ENCODE results near the gene BIN1. TPM values are rescaled to one million over a fixed set of nuclear protein-coding genes. Genes with fewer than 3 reads are reported as not detected.

Gene BIN1
- total and polyA plus RNA-seq, 2 of the 4 experiments (the other 2 are of a cell fraction) = 18.1 to 25.7 TPM

DNA sequence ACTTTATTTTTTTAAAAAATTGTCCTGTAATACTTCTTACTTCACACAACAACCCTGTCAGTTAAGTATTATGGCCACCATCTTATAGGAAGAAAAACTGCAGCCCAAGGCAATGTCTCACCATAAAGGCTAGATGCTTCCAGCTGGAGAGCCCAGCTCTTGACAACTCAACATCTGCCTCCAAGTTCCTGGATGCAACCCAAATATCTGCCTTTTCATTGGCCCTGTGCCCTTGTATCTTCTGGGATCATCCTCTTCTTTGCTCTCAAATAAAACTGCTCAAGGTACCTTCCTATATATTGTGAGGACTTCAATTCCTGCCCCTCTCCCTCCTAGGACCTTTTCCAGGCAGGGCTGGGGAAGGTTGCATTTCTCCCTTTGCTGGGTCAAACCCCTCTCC is 69.5 kb downstream of the BIN1 start:
- no peak overlapping the region for H3K4me3 ChIP-seq (ENCODE audit: insufficient read depth, low read depth, low read length)
- H4K5ac ChIP-seq (ENCODE audit: low read depth, low read length) = no peak overlapping the region
- no peak overlapping the region for H3K14ac ChIP-seq (replicated peaks; ENCODE audit: low read depth, low read length)
- no peak overlapping the region for H2AK9ac ChIP-seq (replicated peaks; ENCODE audit: low read depth, low read length, poor library complexity)
- no peaks in the 10 kb centered on the region for H3K79me1 ChIP-seq (ENCODE audit: low read depth in 1 of 2, low read length in 2 of 2)
- no peak overlapping the region for H3K23ac ChIP-seq (ENCODE audit: low read depth, low read length)
- H3K27me3 ChIP-seq (ENCODE audit: control insufficient read depth, insufficient read depth, low read length) = no peaks in the 10 kb centered on the region
- dilution Hi-C loops (cut with HindIII; ENCODE audit: low sequenced_read_pairs, unreplicated experiment) (no loop called here), in situ Hi-C loops (cut with MboI; ENCODE audit: low sequenced_read_pairs) (no loop called here), intact Hi-C loops (cut with micrococcal nuclease) (no loop called here)
- H3K18ac ChIP-seq (ENCODE audit: low read depth, low read length) = no peak overlapping the region
- DNase-seq (no peak), ATAC-seq (ENCODE audit: low read depth) (no peak)
- no peak overlapping the region for H3K27ac ChIP-seq (ENCODE audit: insufficient read depth, low read length)
- CTCF ChIA-PET = no interaction called here
- no peak overlapping the region for H3K4ac ChIP-seq (ENCODE audit: low read depth, low read length)
- no peak overlapping the region for H2BK20ac ChIP-seq (ENCODE audit: low read depth, low read length)
- no peak overlapping the region for H3K9ac ChIP-seq (ENCODE audit: low read depth, low read length)
- H3K56ac ChIP-seq (ENCODE audit: extremely low read depth, insufficient read depth, low read length) = no peak overlapping the region
- H3K4me1 ChIP-seq (ENCODE audit: control insufficient read depth, insufficient read depth, low read length) = peaks cover 6% of the 10 kb centered on the region; the same call in 1 of the 2 replicates
- H4K91ac ChIP-seq (ENCODE audit: insufficient read depth, low read depth, low read length) = no peak overlapping the region
- no peak overlapping the region for H2AFZ ChIP-seq (replicated peaks; ENCODE audit: low read length, poor library complexity)
- H3K9me1 ChIP-seq (ENCODE audit: insufficient read depth, low read length) = peaks cover 4% of the 10 kb centered on the region
- no TSS peak for BruUV-seq (replicated peaks)
- no peak overlapping the region for H2BK15ac ChIP-seq (ENCODE audit: low read depth, low read length)
- no peak overlapping the region for H2AK5ac ChIP-seq (ENCODE audit: low read depth, low read length)
- H3K36me3 ChIP-seq (ENCODE audit: control insufficient read depth, insufficient read depth, low read length) = no peaks in the 10 kb centered on the region
- TF ChIP-seq, protein P1, sequence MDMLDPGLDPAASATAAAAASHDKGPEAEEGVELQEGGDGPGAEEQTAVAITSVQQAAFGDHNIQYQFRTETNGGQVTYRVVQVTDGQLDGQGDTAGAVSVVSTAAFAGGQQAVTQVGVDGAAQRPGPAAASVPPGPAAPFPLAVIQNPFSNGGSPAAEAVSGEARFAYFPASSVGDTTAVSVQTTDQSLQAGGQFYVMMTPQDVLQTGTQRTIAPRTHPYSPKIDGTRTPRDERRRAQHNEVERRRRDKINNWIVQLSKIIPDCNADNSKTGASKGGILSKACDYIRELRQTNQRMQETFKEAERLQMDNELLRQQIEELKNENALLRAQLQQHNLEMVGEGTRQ (IDR thresholded peaks at IDR 0.05; ENCODE audit: low read depth, low read length) = no peak
- no peak for TF ChIP-seq RAD21 (IDR thresholded peaks at IDR 0.05; ENCODE audit: low read length)
- TF ChIP-seq, protein P2, sequence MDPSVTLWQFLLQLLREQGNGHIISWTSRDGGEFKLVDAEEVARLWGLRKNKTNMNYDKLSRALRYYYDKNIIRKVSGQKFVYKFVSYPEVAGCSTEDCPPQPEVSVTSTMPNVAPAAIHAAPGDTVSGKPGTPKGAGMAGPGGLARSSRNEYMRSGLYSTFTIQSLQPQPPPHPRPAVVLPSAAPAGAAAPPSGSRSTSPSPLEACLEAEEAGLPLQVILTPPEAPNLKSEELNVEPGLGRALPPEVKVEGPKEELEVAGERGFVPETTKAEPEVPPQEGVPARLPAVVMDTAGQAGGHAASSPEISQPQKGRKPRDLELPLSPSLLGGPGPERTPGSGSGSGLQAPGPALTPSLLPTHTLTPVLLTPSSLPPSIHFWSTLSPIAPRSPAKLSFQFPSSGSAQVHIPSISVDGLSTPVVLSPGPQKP (IDR thresholded peaks at IDR 0.05; ENCODE audit: borderline replicate concordance, low read depth, low read length) = no peak
- no peak for TF ChIP-seq MAFK (IDR thresholded peaks at IDR 0.05; ENCODE audit: low read depth, low read length)
- TF ChIP-seq SMC3 (IDR thresholded peaks at IDR 0.05; ENCODE audit: low read depth, low read length) = no peak
- no peak for TF ChIP-seq MAZ (IDR thresholded peaks at IDR 0.05; ENCODE audit: borderline replicate concordance, low read depth, low read length)
- TF ChIP-seq POLR2A (IDR thresholded peaks at IDR 0.05; ENCODE audit: low read depth, low read length) = no peak
- no peak for TF ChIP-seq RFX5 (IDR thresholded peaks at IDR 0.05; ENCODE audit: low read depth, low read length)
- TF ChIP-seq, protein P3, sequence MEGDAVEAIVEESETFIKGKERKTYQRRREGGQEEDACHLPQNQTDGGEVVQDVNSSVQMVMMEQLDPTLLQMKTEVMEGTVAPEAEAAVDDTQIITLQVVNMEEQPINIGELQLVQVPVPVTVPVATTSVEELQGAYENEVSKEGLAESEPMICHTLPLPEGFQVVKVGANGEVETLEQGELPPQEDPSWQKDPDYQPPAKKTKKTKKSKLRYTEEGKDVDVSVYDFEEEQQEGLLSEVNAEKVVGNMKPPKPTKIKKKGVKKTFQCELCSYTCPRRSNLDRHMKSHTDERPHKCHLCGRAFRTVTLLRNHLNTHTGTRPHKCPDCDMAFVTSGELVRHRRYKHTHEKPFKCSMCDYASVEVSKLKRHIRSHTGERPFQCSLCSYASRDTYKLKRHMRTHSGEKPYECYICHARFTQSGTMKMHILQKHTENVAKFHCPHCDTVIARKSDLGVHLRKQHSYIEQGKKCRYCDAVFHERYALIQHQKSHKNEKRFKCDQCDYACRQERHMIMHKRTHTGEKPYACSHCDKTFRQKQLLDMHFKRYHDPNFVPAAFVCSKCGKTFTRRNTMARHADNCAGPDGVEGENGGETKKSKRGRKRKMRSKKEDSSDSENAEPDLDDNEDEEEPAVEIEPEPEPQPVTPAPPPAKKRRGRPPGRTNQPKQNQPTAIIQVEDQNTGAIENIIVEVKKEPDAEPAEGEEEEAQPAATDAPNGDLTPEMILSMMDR (conservative IDR thresholded peaks at IDR 0.05; ENCODE audit: low read depth, low read length) = no peak
- no peak for TF ChIP-seq RCOR1 (IDR thresholded peaks at IDR 0.05; ENCODE audit: insufficient replicate concordance, low read length)
- no peak for TF ChIP-seq FOS (IDR thresholded peaks at IDR 0.05; ENCODE audit: low read depth, low read length)
- no peak for TF ChIP-seq MXI1 (IDR thresholded peaks at IDR 0.05; ENCODE audit: borderline replicate concordance, low read depth, low read length)
- no peak for TF ChIP-seq NFE2L2 (IDR thresholded peaks at IDR 0.05; ENCODE audit: low read depth, low read length)
- no peak for TF ChIP-seq CHD1 (IDR thresholded peaks at IDR 0.05; ENCODE audit: low read depth, low read length)
- TF ChIP-seq CEBPB (IDR thresholded peaks at IDR 0.05; ENCODE audit: low read depth, low read length) = no peak
- no peak for TF ChIP-seq BHLHE40 (IDR thresholded peaks at IDR 0.05; ENCODE audit: low read depth, low read length)
- H2BK5ac ChIP-seq (ENCODE audit: low read depth, low read length, poor library complexity, severe bottlenecking) = no peak overlapping the region
- H4K20me1 ChIP-seq (ENCODE audit: insufficient read depth, low read length) = no peaks in the 10 kb centered on the region
- H3K9me3 ChIP-seq (ENCODE audit: control insufficient read depth, insufficient read depth, low read length) = no peaks in the 10 kb centered on the region
- no peak overlapping the region for H3K4me2 ChIP-seq (ENCODE audit: low read depth, low read length)
- no peak overlapping the region for H2BK120ac ChIP-seq (ENCODE audit: low read depth, low read length)
- H4K8ac ChIP-seq (ENCODE audit: low read depth in 2 of 2, low read length in 2 of 2) = no peak overlapping the region
- POLR2A ChIA-PET (ENCODE audit: unreplicated experiment) = no interaction called here

Data from IMR-90 (cell line).